Measurements from ENCODE around the gene TUBB3. TPM values are rescaled to one million over a fixed set of nuclear protein-coding genes. Genes with fewer than 3 reads are reported as not detected.

Gene TUBB3
- total RNA-seq, 1 donor from 2014 or later, result 459 TPM

DNA sequence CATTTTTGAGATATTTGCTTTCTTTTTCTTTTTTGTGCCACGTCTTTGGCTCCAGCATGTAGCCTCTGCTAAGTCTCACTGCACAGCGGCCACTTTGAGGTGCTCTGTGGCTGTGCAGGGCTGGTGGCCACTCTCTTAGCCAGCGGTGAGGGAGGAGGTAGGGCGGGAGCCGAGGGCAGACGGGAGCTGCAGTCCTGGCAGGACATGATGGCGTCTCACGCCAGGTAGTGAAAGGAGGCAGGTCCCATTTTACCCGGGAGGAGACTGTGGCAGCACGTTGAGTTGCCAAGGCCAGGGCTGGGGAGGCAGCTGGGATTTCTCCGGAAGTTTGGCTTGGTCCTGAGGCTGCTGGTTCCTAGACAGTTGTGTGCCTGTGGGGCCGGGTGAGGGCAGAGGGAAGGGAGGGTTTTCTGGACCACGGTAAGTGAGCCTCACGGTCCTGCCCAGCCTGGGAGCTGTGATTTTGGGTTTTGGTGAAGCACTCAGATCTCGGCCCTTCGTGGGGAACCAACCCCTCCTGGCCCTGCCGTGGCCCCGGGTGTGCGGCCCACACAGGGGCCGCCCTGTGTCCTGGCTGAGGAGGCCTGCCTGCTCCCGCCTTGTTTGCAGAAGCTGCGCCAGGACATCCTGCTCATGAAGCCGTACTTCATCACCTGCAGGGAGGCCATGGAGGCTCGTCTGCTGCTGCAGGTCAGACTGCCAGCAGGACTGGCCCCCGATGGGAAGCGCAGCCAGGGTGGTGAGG lies 39.8 kb downstream of the TUBB3 start:
- H3K4me3 ChIP-seq (ENCODE audit: insufficient read depth, low read depth, low read length), result no peak overlapping the region
- Mint-ChIP-seq H3K27me3 (ENCODE audit: low read depth, unreplicated experiment) (no peaks in the 10 kb centered on the region), H3K4me3 (ENCODE audit: unreplicated experiment) (no peak overlapping the region), H3K36me3 (ENCODE audit: low read depth, unreplicated experiment) (peaks cover 29% of the 10 kb centered on the region), H3K4me1 (ENCODE audit: low read depth, unreplicated experiment) (peaks cover under 1% of the 10 kb centered on the region), H3K27ac (ENCODE audit: unreplicated experiment) (no peak overlapping the region), H3K9me3 (ENCODE audit: unreplicated experiment) (no peaks in the 10 kb centered on the region)
- DNase-seq (ENCODE audit: low read depth) (no peak), FAIRE-seq (no peak)
- no peak overlapping the region for H2AFZ ChIP-seq (ENCODE audit: low read depth, low read length)
- peaks cover 11% of the 10 kb centered on the region for H3K36me3 ChIP-seq (ENCODE audit: insufficient read depth, low read length)
- no peaks in the 10 kb centered on the region for H3K27me3 ChIP-seq (ENCODE audit: insufficient read depth, low read length)
- H3K9ac ChIP-seq (ENCODE audit: low read length), result no peak overlapping the region
- no peak overlapping the region for H3K4me2 ChIP-seq (ENCODE audit: low read length)
- no peaks in the 10 kb centered on the region for H3K9me3 ChIP-seq (ENCODE audit: insufficient read depth, low read depth, low read length)
- TF ChIP-seq, protein P1, sequence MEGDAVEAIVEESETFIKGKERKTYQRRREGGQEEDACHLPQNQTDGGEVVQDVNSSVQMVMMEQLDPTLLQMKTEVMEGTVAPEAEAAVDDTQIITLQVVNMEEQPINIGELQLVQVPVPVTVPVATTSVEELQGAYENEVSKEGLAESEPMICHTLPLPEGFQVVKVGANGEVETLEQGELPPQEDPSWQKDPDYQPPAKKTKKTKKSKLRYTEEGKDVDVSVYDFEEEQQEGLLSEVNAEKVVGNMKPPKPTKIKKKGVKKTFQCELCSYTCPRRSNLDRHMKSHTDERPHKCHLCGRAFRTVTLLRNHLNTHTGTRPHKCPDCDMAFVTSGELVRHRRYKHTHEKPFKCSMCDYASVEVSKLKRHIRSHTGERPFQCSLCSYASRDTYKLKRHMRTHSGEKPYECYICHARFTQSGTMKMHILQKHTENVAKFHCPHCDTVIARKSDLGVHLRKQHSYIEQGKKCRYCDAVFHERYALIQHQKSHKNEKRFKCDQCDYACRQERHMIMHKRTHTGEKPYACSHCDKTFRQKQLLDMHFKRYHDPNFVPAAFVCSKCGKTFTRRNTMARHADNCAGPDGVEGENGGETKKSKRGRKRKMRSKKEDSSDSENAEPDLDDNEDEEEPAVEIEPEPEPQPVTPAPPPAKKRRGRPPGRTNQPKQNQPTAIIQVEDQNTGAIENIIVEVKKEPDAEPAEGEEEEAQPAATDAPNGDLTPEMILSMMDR (IDR thresholded peaks at IDR 0.05; ENCODE audit: insufficient read depth, low read depth, low read length), result no peak
- no peak for TF ChIP-seq EZH2 (IDR thresholded peaks at IDR 0.05; ENCODE audit: insufficient read depth, low read length)
- H3K79me2 ChIP-seq (ENCODE audit: insufficient read depth, low read length), result no peaks in the 10 kb centered on the region
- H3K27ac ChIP-seq (ENCODE audit: low read depth, low read length), result no peak overlapping the region
- H4K20me1 ChIP-seq (ENCODE audit: insufficient read depth, low read length), result no peaks in the 10 kb centered on the region
- H3K4me1 ChIP-seq (ENCODE audit: insufficient read depth, low read length), result no peaks in the 10 kb centered on the region

DNA sequence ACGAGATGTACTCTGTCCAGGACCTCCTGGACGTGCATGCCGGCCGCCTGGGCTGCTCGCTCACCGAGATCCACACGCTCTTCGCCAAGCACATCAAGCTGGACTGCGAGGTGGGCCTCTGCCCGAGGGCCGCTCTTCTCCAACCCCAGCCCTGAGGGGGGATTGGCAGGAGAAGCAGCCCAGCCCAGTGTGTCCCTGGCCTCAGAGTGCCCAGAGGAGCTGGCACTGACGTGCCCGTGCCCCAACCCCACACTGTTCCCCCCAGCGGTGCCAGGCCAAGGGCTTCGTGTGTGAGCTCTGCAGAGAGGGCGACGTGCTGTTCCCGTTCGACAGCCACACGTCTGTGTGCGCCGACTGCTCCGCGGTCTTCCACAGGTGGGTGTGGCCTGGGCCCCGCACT lies 41.1 kb downstream of the TUBB3 start:
- H3K36me3 ChIP-seq (ENCODE audit: insufficient read depth, low read length), result peaks cover 1% of the 10 kb centered on the region
- Mint-ChIP-seq H3K27ac (ENCODE audit: unreplicated experiment) (no peak overlapping the region), H3K27me3 (ENCODE audit: low read depth, unreplicated experiment) (no peaks in the 10 kb centered on the region), H3K9me3 (ENCODE audit: unreplicated experiment) (no peaks in the 10 kb centered on the region), H3K36me3 (ENCODE audit: low read depth, unreplicated experiment) (peaks cover 19% of the 10 kb centered on the region), H3K4me3 (ENCODE audit: unreplicated experiment) (no peak overlapping the region), H3K4me1 (ENCODE audit: low read depth, unreplicated experiment) (no peaks in the 10 kb centered on the region)
- FAIRE-seq (no peak), DNase-seq (ENCODE audit: low read depth) (no peak)
- no peaks in the 10 kb centered on the region for H3K4me1 ChIP-seq (ENCODE audit: insufficient read depth, low read length)
- no peak overlapping the region for H3K4me2 ChIP-seq (ENCODE audit: low read length)
- H4K20me1 ChIP-seq (ENCODE audit: insufficient read depth, low read length), result no peaks in the 10 kb centered on the region
- H3K9me3 ChIP-seq (ENCODE audit: insufficient read depth, low read depth, low read length), result no peaks in the 10 kb centered on the region
- TF ChIP-seq EZH2 (IDR thresholded peaks at IDR 0.05; ENCODE audit: insufficient read depth, low read length), result no peak
- TF ChIP-seq, protein P1 (IDR thresholded peaks at IDR 0.05; ENCODE audit: insufficient read depth, low read depth, low read length), result no peak
- H3K4me3 ChIP-seq (ENCODE audit: insufficient read depth, low read depth, low read length), result no peak overlapping the region
- H3K27ac ChIP-seq (ENCODE audit: low read depth, low read length), result no peak overlapping the region
- no peak overlapping the region for H3K9ac ChIP-seq (ENCODE audit: low read length)
- H3K27me3 ChIP-seq (ENCODE audit: insufficient read depth, low read length), result no peaks in the 10 kb centered on the region
- no peaks in the 10 kb centered on the region for H3K79me2 ChIP-seq (ENCODE audit: insufficient read depth, low read length)
- no peak overlapping the region for H2AFZ ChIP-seq (ENCODE audit: low read depth, low read length)
